Measurements from ENCODE around the gene MKKS.

MKKS gene

DNA sequence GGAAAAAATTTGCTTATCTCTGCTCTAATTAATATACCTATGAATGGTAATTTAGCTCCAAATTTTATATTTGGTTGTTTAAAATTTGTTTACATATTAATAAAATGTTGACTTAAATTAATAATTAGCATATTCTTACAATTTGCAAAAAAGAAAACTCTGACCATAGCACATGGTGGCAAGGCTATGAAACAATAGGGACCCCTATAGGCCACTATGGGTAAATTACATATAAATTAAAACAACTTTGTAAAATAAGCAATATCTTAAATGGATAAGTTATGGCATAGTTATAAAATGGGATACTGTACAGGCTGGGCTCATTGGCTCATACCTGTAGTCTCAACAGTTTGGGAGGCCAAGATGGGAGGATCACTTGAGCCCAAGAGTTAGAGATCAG, 76.0 kb downstream of the MKKS start:
- no peak for TF ChIP-seq EZH2phosphoT487 (IDR thresholded peaks at IDR 0.05; ENCODE audit: borderline replicate concordance)
- peak; percentile 63 for TF ChIP-seq CTCF (conservative IDR thresholded peaks at IDR 0.05; ENCODE audit: low read length)
- no peaks in the 10 kb centered on the region for H3K9me3 ChIP-seq (ENCODE audit: insufficient read depth, low read depth, low read length)
- H3K4me2 ChIP-seq (ENCODE audit: low read depth, low read length, poor library complexity, severe bottlenecking) = no peak overlapping the region
- no peaks in the 10 kb centered on the region for H3K27me3 ChIP-seq (ENCODE audit: insufficient read depth, low read length, poor library complexity, severe bottlenecking)
- H3K4me1 ChIP-seq (ENCODE audit: insufficient read depth, low read length, poor library complexity, severe bottlenecking) = no peaks in the 10 kb centered on the region
- no peak overlapping the region for H2AFZ ChIP-seq (ENCODE audit: low read length)
- H3F3A ChIP-seq (ENCODE audit: low read depth) = no peaks in the 10 kb centered on the region
- H3K9me2 ChIP-seq (replicated peaks; ENCODE audit: low read depth, low read length) = no peaks in the 10 kb centered on the region
- no peaks in the 10 kb centered on the region for H4K20me1 ChIP-seq (ENCODE audit: insufficient read depth, low read length, poor library complexity, severe bottlenecking)
- no peaks in the 10 kb centered on the region for H3K36me3 ChIP-seq (ENCODE audit: insufficient read depth, low read length)
- no peak overlapping the region for H3K4me3 ChIP-seq (ENCODE audit: low read length, poor library complexity, severe bottlenecking)
- no peak overlapping the region for H3K9ac ChIP-seq (ENCODE audit: low read depth, low read length, poor library complexity, severe bottlenecking)
- H3K79me2 ChIP-seq (ENCODE audit: insufficient read depth, low read length) = no peaks in the 10 kb centered on the region

GRCh38 chr20:10357061-10357708, 76.8 kb downstream of the MKKS start:
- H4K20me1 ChIP-seq (ENCODE audit: insufficient read depth, low read length, poor library complexity, severe bottlenecking) = no peaks in the 10 kb centered on the region
- no peaks in the 10 kb centered on the region for H3K36me3 ChIP-seq (ENCODE audit: insufficient read depth, low read length)
- no peaks in the 10 kb centered on the region for H3K9me3 ChIP-seq (ENCODE audit: insufficient read depth, low read depth, low read length)
- no peaks in the 10 kb centered on the region for H3K4me1 ChIP-seq (ENCODE audit: insufficient read depth, low read length, poor library complexity, severe bottlenecking)
- no peak for TF ChIP-seq EZH2phosphoT487 (IDR thresholded peaks at IDR 0.05; ENCODE audit: borderline replicate concordance)
- TF ChIP-seq CTCF (conservative IDR thresholded peaks at IDR 0.05; ENCODE audit: low read length) = no peak
- no peak overlapping the region for H3K4me3 ChIP-seq (ENCODE audit: low read length, poor library complexity, severe bottlenecking)
- no peaks in the 10 kb centered on the region for H3F3A ChIP-seq (ENCODE audit: low read depth)
- no peak overlapping the region for H2AFZ ChIP-seq (ENCODE audit: low read length)
- no peaks in the 10 kb centered on the region for H3K27me3 ChIP-seq (ENCODE audit: insufficient read depth, low read length, poor library complexity, severe bottlenecking)
- no peak overlapping the region for H3K9ac ChIP-seq (ENCODE audit: low read depth, low read length, poor library complexity, severe bottlenecking)
- H3K79me2 ChIP-seq (ENCODE audit: insufficient read depth, low read length) = no peaks in the 10 kb centered on the region
- no peak overlapping the region for H3K4me2 ChIP-seq (ENCODE audit: low read depth, low read length, poor library complexity, severe bottlenecking)
- H3K9me2 ChIP-seq (replicated peaks; ENCODE audit: low read depth, low read length) = no peaks in the 10 kb centered on the region

- Histone ChIP-seq H3K36me3 (ENCODE audit: insufficient read depth, low read length) (no peaks in the 10 kb centered on the region), H3K4me2 (ENCODE audit: low read depth, low read length, poor library complexity, severe bottlenecking) (no peak overlapping the region), H3K4me1 (ENCODE audit: insufficient read depth, low read length, poor library complexity, severe bottlenecking) (no peaks in the 10 kb centered on the region), H3K9ac (ENCODE audit: low read depth, low read length, poor library complexity, severe bottlenecking) (no peak overlapping the region), H3K9me2 (replicated peaks; ENCODE audit: low read depth, low read length) (no peaks in the 10 kb centered on the region), H3K9me3 (ENCODE audit: insufficient read depth, low read depth, low read length) (no peaks in the 10 kb centered on the region), H3F3A (ENCODE audit: low read depth) (no peaks in the 10 kb centered on the region), H4K20me1 (ENCODE audit: insufficient read depth, low read length, poor library complexity, severe bottlenecking) (no peaks in the 10 kb centered on the region), H2AFZ (ENCODE audit: low read length) (no peak overlapping the region), H3K4me3 (ENCODE audit: low read length, poor library complexity, severe bottlenecking) (no peak overlapping the region), H3K79me2 (ENCODE audit: insufficient read depth, low read length) (no peaks in the 10 kb centered on the region), H3K27me3 (ENCODE audit: insufficient read depth, low read length, poor library complexity, severe bottlenecking) (no peaks in the 10 kb centered on the region)
- TF ChIP-seq EZH2phosphoT487 (IDR thresholded peaks at IDR 0.05; ENCODE audit: borderline replicate concordance) (no peak), CTCF (conservative IDR thresholded peaks at IDR 0.05; ENCODE audit: low read length) (no peak)
Measured at GRCh38 chr20:10356628-10357027, 77.4 kb downstream of the MKKS start.
